GM12891 (cell line): ENCODE measurements around the gene SMIM21. TPM values are rescaled to one million over a fixed set of nuclear protein-coding genes. Genes with fewer than 3 reads are reported as not detected.

Source experiments
- DNase-seq: peaks from one replicate; pipeline ENCODE4 v3.0.0; 2011; ENCODE audit warnings: low spot score; ENCODE audit not compliant: insufficient read length
- FAIRE-seq: peaks from 2 replicates; lab custom pipeline; 2011; peaks lifted over from hg19 to GRCh38; lab: Jason Lieb, UNC
- PAX5 ChIP-seq: IDR thresholded peaks from 2 replicates; pipeline ENCODE4 v1.6.1; 2011; ENCODE audit warnings: low read length, moderate library complexity, mild to moderate bottlenecking; ENCODE audit not compliant: insufficient read depth, severe bottlenecking
- POLR2A ChIP-seq: IDR thresholded peaks from 2 replicates; pipeline ENCODE4 v1.6.1; 2011; ENCODE audit warnings: low read depth, low read length, control low read depth
- POLR2AphosphoS5 ChIP-seq: IDR thresholded peaks from 2 replicates; pipeline ENCODE4 v1.6.1; 2011; ENCODE audit warnings: low read depth, low read length, control low read depth
- POU2F2 ChIP-seq: IDR thresholded peaks from 2 replicates; pipeline ENCODE4 v1.6.1; 2011; ENCODE audit warnings: low read depth, mild to moderate bottlenecking, control low read depth, low read length, moderate library complexity
- SPI1 ChIP-seq: IDR thresholded peaks from 2 replicates; pipeline ENCODE4 v1.6.1; 2011; ENCODE audit warnings: low read depth, low read length, control low read depth
- TAF1 ChIP-seq: IDR thresholded peaks from 2 replicates; pipeline ENCODE4 v1.6.1; 2011; ENCODE audit warnings: low read depth, low read length, control low read depth
- polyA plus RNA-seq: library from polyadenylated mRNA; unstranded; fragments of >200 nt; gene quantifications from one replicate; pipeline ENCODE4 v1.2.1, GENCODE V29; 2012; ENCODE audit warnings: low read depth, missing spikeins, inconsistent platforms; ENCODE audit not compliant: missing spikeins

SMIM21 gene
- polyA plus RNA-seq = not detected

GRCh38 chr18:75427603-75428002 lies at the start of gene SMIM21:
TSS of gene SMIM21 (minus strand) at chr18:75427703. CDS start at chr18:75427563, 140 bp downstream.
- no peak for FAIRE-seq
- no peak for DNase-seq

GRCh38 chr18:75475228-75475627 lies 47.7 kb upstream of the SMIM21 start:
- DNase-seq (no peak), FAIRE-seq (no peak)
- TF ChIP-seq POU2F2 (no peak), SPI1 (no peak), TAF1 (no peak), PAX5 (no peak), POLR2AphosphoS5 (no peak), POLR2A (no peak)

More at GRCh38 chr18:75427603-75428002, at the start of gene SMIM21:
- TF ChIP-seq SPI1 (no peak), TAF1 (no peak), POLR2A (no peak), POU2F2 (no peak), POLR2AphosphoS5 (no peak), PAX5 (no peak)

GRCh38 chr18:75474332-75474731 lies 46.8 kb upstream of the SMIM21 start:
- no peak for FAIRE-seq
- no peak for TF ChIP-seq TAF1
- no peak for TF ChIP-seq SPI1
- no peak for TF ChIP-seq POLR2A
- no peak for TF ChIP-seq POLR2AphosphoS5
- TF ChIP-seq POU2F2 = no peak
- TF ChIP-seq PAX5 = no peak

GRCh38 chr18:75473316-75473715 lies 45.8 kb upstream of the SMIM21 start:
- TF ChIP-seq PAX5 (no peak), TAF1 (no peak), SPI1 (no peak), POLR2AphosphoS5 (no peak)
- no peak for DNase-seq
- no peak for FAIRE-seq

More at GRCh38 chr18:75474332-75474731, 46.8 kb upstream of the SMIM21 start:
- no peak for DNase-seq

GRCh38 chr18:75472906-75473305 lies 45.4 kb upstream of the SMIM21 start:
- DNase-seq = no peak
- TF ChIP-seq POLR2A (no peak), TAF1 (no peak), POLR2AphosphoS5 (no peak), SPI1 (no peak), POU2F2 (no peak), PAX5 (no peak)
- FAIRE-seq = no peak

GRCh38 chr18:75472396-75472795 lies 44.9 kb upstream of the SMIM21 start:
- FAIRE-seq (no peak), DNase-seq (no peak)
- TF ChIP-seq TAF1 (no peak), POLR2AphosphoS5 (no peak), POU2F2 (no peak), SPI1 (no peak), POLR2A (no peak), PAX5 (no peak)

- TF ChIP-seq PAX5 (no peak), POLR2A (no peak), POLR2AphosphoS5 (no peak), TAF1 (no peak), SPI1 (no peak), POU2F2 (no peak)
- no peak for FAIRE-seq
- DNase-seq = no peak
These were observed 44.3 kb upstream of the SMIM21 start for GRCh38 chr18:75471850-75472249.

GRCh38 chr18:75467851-75468250 lies 40.3 kb upstream of the SMIM21 start:
- no peak for DNase-seq
- no peak for TF ChIP-seq POLR2AphosphoS5
- no peak for TF ChIP-seq SPI1
- TF ChIP-seq TAF1 = no peak
- no peak for TF ChIP-seq POU2F2
- TF ChIP-seq PAX5 = no peak
- TF ChIP-seq POLR2A = no peak
- FAIRE-seq = no peak

- TF ChIP-seq POU2F2 = no peak
- no peak for TF ChIP-seq PAX5
- no peak for TF ChIP-seq SPI1
- no peak for TF ChIP-seq POLR2AphosphoS5
- TF ChIP-seq POLR2A = no peak
- no peak for TF ChIP-seq TAF1
- FAIRE-seq (no peak), DNase-seq (no peak)
These were observed 39.8 kb upstream of the SMIM21 start for GRCh38 chr18:75467281-75467795.

- no peak for FAIRE-seq
- TF ChIP-seq POU2F2 (no peak), PAX5 (no peak), POLR2A (no peak), TAF1 (no peak), POLR2AphosphoS5 (no peak), SPI1 (no peak)
- DNase-seq = no peak
These were observed 36.9 kb upstream of the SMIM21 start for GRCh38 chr18:75464356-75464755.
